GM21619 (cell line): Measurements from ENCODE around the gene RAP1GDS1.
"Not testable (repeated sequence)": the region's sequence is repeated elsewhere in the genome, so short reads cannot be mapped to it uniquely, and the experiment has no call there.

ENCODE experiments used
- ATAC-seq: cut with Tn5 transposase; IDR thresholded peaks from one replicate; pipeline ENCODE4 v1.9.1; 2021; ENCODE audit not compliant: unreplicated experiment

RAP1GDS1 gene

GRCh38 chr4:98345838-98346237 is 84.7 kb downstream of the RAP1GDS1 start:
- ATAC-seq = no peak

- no peak for ATAC-seq
Measured at GRCh38 chr4:98352396-98352795, 91.2 kb downstream of the RAP1GDS1 start.

- no peak for ATAC-seq
Measured at GRCh38 chr4:98352940-98353339, 91.8 kb downstream of the RAP1GDS1 start.

GRCh38 chr4:98358630-98359248 is 97.6 kb downstream of the RAP1GDS1 start:
- ATAC-seq = no peak

- ATAC-seq = no peak
Measured at GRCh38 chr4:98359646-98360045, 98.5 kb downstream of the RAP1GDS1 start.

- no peak for ATAC-seq
Measured at GRCh38 chr4:98363431-98363830, 102.2 kb downstream of the RAP1GDS1 start.

GRCh38 chr4:98366275-98366674 is 105.1 kb downstream of the RAP1GDS1 start:
- ATAC-seq = not testable (repeated sequence)

- not testable (repeated sequence) for ATAC-seq
Measured at GRCh38 chr4:98368000-98368399, 106.8 kb downstream of the RAP1GDS1 start.

GRCh38 chr4:98369322-98369721 is 108.1 kb downstream of the RAP1GDS1 start:
- ATAC-seq = no peak

GRCh38 chr4:98374643-98375042 is 113.5 kb downstream of the RAP1GDS1 start:
- no peak for ATAC-seq

GRCh38 chr4:98377559-98377958 is 116.4 kb downstream of the RAP1GDS1 start:
- ATAC-seq = no peak

GRCh38 chr4:98381306-98381705 is 120.1 kb downstream of the RAP1GDS1 start:
- ATAC-seq = no peak

- ATAC-seq = peak; percentile 73
Measured at GRCh38 chr4:98383431-98384106, 122.4 kb downstream of the RAP1GDS1 start.

- ATAC-seq = no peak
Measured at GRCh38 chr4:98385831-98386230, 124.6 kb downstream of the RAP1GDS1 start.

GRCh38 chr4:98387345-98388026 is 126.3 kb downstream of the RAP1GDS1 start:
- ATAC-seq = no peak

GRCh38 chr4:98394134-98394533 is 132.9 kb downstream of the RAP1GDS1 start:
- ATAC-seq = no peak

- ATAC-seq = no peak
Measured at GRCh38 chr4:98399915-98400314, 138.7 kb downstream of the RAP1GDS1 start.

- ATAC-seq = peak; percentile 59
Measured at GRCh38 chr4:98406819-98407218, 145.6 kb downstream of the RAP1GDS1 start.

- no peak for ATAC-seq
Measured at GRCh38 chr4:98411731-98412130, 150.5 kb downstream of the RAP1GDS1 start.

GRCh38 chr4:98416844-98417243 is 155.7 kb downstream of the RAP1GDS1 start:
- no peak for ATAC-seq

GRCh38 chr4:98420151-98420550 is 159.0 kb downstream of the RAP1GDS1 start:
- ATAC-seq = not testable (repeated sequence)

GRCh38 chr4:98421111-98421510 is 159.9 kb downstream of the RAP1GDS1 start:
- no peak for ATAC-seq
